BE2C (cell line): ENCODE data around the gene DMWD.

Experiments
- DNase-seq: peaks from one replicate; pipeline ENCODE4 v3.0.0-alpha.2; 2020
- H3K27me3 ChIP-seq: fragments of 250-450 bp; sonication (Bioruptor Pico); 2 replicates; pipeline ENCODE4 v1.5.1; 2020; ENCODE audit warnings: mild to moderate bottlenecking
- H3K36me3 ChIP-seq: fragments of 250-450 bp; sonication (Bioruptor Pico); 2 replicates; pipeline ENCODE4 v1.5.1; 2020; ENCODE audit warnings: mild to moderate bottlenecking
- H3K4me1 ChIP-seq: fragments of 250-450 bp; sonication (Bioruptor Pico); 2 replicates; pipeline ENCODE4 v1.5.1; 2020
- H3K4me3 ChIP-seq: 2 replicates; pipeline ENCODE4 v1.5.1; 2011; ENCODE audit warnings: low read depth, low read length
- H3K9me3 ChIP-seq: fragments of 250-450 bp; sonication (Bioruptor Pico); 2 replicates; pipeline ENCODE4 v1.5.1; 2020
- CTCF ChIP-seq: IDR thresholded peaks from 2 replicates; pipeline ENCODE4 v1.5.1; 2012; ENCODE audit warnings: mild to moderate bottlenecking, low read depth, low read length

DMWD gene

DNA sequence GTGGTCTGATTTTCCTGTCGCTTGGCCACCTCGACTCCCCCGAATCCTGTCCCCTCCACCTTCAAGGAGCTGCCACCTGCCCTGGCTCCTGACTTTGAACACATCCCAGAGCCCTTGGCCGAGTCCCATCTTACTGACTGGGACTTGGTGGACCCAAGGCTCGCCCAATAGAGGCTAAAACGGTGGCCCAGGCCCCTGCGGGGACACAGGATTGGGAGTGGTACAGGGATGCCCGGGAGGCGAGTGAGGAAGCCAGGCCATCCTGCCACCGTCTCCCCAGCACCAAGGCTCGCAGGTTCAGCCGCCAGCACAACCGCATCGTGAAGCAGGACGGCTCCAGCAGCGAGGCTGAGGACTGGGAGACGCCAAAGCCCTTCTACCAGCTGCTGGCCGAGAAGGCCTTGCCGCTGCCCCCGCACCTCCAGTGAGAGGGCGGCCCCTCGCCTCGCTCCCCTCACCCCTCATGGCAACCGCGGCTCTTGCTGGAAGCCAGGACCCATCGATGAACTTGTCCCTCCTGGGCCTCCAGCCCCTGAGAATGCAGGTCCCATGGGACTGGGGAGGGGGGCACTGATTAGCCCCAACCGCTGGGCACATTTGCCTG lies 28.9 kb downstream of the DMWD start:
- Histone ChIP-seq H3K4me1 (no peaks in the 10 kb centered on the region), H3K36me3 (no peaks in the 10 kb centered on the region), H3K27me3 (peaks cover 22% of the 10 kb centered on the region), H3K4me3 (no peak overlapping the region), H3K9me3 (no peaks in the 10 kb centered on the region)
- no peak for TF ChIP-seq CTCF
- no peak for DNase-seq

DNA sequence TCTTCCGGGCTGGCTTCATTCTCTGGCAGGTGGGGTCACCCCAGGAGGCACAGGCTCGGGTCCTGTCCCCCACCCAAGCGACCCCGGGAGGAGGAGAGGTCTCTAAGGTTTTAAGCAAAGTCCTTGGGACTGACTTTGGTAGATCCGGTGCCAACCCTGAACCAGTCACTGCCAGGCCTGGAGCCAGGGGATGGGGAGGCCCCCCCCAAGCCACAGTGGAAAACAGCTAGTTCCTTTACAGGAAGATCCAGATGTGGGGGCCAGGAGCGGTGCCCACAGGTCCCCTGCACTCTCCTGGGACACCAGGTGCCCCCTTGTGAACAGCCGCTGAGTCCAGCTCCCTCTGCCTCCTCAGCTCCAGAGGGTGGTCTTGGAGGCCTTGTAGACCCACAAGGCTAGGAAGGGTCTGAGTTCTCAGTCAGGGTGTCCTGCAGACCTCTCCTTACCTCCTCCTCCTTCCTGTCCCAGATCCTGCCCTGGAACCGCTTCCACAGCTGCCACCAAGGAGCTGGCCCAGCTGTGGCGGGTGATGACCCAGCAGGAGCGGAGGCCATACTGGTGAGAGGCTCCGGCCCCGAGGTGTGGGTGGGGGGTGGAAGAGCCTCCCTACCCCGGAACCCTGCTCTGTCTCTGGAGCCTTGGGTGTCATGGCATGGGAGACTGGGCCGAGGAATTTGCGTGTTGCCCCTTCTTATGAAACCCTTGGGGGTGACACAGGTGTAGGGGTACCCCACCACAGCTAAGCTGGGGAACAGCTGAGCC lies 29.6 kb downstream of the DMWD start:
- Histone ChIP-seq H3K4me1 (no peaks in the 10 kb centered on the region), H3K27me3 (peaks cover 18% of the 10 kb centered on the region), H3K36me3 (no peaks in the 10 kb centered on the region), H3K9me3 (no peaks in the 10 kb centered on the region), H3K4me3 (no peak overlapping the region)
- TF ChIP-seq CTCF = no peak
- no peak for DNase-seq

GRCh38 chr19:45761714-45762113 lies 30.9 kb downstream of the DMWD start:
- Histone ChIP-seq H3K27me3 (peaks cover 5% of the 10 kb centered on the region; the same call in 1 of the 2 replicates), H3K9me3 (no peaks in the 10 kb centered on the region), H3K4me1 (no peaks in the 10 kb centered on the region), H3K4me3 (no peak overlapping the region), H3K36me3 (no peaks in the 10 kb centered on the region)
- TF ChIP-seq CTCF = no peak
- no peak for DNase-seq

DNA sequence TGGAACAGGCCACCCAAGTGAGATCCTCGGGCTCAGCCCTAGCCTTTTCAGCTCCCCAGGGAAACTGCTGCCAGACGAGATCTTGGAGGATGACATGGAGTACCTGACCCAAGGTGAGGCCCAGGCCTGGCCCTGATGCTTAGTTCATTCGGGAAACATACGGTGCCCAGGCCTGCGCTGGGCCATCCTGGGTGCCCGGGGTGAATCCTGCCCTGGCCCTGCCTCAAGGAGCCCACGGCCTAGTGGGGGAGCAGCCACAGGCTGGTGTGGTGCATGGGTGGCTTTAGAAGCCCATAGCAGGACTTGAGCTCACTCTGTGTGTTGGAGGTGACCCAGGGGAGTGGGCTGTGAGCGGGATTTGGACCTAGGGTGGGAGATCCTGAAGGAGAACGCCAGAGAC lies 33.7 kb downstream of the DMWD start:
- TF ChIP-seq CTCF = no peak
- no peaks in the 10 kb centered on the region for H3K4me1 ChIP-seq
- no peak overlapping the region for H3K4me3 ChIP-seq
- no peaks in the 10 kb centered on the region for H3K27me3 ChIP-seq
- H3K36me3 ChIP-seq = no peaks in the 10 kb centered on the region
- no peaks in the 10 kb centered on the region for H3K9me3 ChIP-seq
- no peak for DNase-seq

- DNase-seq = no peak
- Histone ChIP-seq H3K4me1 (no peaks in the 10 kb centered on the region), H3K36me3 (no peaks in the 10 kb centered on the region), H3K27me3 (no peaks in the 10 kb centered on the region), H3K4me3 (no peak overlapping the region), H3K9me3 (no peaks in the 10 kb centered on the region)
- TF ChIP-seq CTCF = no peak
Measured at GRCh38 chr19:45757695-45758094, 35.0 kb downstream of the DMWD start.

DNA sequence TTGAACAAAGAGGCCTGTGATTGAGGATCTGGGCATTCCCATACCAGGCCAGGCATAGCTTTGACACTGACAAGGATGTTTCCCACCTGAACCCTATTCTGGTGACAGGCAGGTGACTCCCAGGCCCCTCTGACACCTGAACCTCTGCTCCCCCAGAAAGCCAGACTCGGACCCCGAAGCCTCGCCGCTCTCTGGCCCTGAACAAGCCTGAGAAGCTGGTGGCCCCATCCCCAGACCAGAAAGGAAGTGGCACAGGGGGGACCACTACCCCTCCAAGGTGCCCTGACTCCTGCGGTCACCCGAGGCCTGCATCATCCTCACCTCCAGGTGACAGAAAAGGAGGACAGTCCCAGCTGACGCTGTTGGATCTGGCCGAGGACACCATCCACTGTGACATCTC lies 38.3 kb downstream of the DMWD start:
- H3K9me3 ChIP-seq = no peaks in the 10 kb centered on the region
- H3K4me3 ChIP-seq = no peak overlapping the region
- no peaks in the 10 kb centered on the region for H3K4me1 ChIP-seq
- TF ChIP-seq CTCF = no peak
- H3K36me3 ChIP-seq = no peaks in the 10 kb centered on the region
- DNase-seq = no peak
- no peaks in the 10 kb centered on the region for H3K27me3 ChIP-seq
